ACHN (cell line): Measurements from ENCODE around the gene MTR.

Source experiments
- DNase-seq: peaks from one replicate; pipeline ENCODE4 v3.0.0-alpha.2; 2015
- in situ Hi-C: cut with HindIII; loops from 2 replicates; pipeline ENCODE4 v1.10.0; 2017; ENCODE audit warnings: low sequenced_read_pairs, low pct_ligation_motif_present, low pct_unique_long_range_greater_than_20kb

Gene MTR

GRCh38 chr1:236917448-236917847 is 122.4 kb downstream of the MTR start:
- in situ Hi-C loops = no loop called here
- no peak for DNase-seq

DNA sequence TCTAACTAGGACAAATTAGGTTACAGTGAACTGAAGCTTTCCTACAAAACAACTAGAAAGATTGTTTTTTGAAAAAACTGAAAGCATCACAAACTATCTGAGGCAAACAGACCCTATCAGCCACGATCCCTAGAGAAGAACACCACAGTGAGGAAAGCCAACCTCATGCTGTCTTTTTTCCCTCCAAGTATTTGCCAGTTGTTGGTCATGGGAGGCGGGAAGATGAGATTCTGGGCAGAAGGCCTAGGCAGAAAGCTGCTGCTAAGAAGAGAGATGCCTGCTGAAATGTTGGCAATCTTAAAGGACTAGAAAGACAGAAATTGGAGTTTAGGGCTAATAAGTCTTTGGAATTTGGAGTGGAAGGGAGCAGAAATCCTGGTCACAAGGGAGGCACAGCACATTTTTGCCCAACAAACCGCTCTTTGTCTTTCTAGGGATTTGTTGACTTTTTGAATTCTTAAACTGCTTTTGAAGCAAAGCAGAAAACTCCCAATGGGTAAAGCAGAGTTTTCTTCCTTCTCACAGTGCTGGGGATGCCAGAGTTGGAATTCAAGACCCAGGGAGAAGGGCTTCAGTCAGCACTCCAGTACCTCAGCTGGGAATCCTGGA is 125.3 kb downstream of the MTR start:
- no peak for DNase-seq
- in situ Hi-C loops = no loop called here

DNA sequence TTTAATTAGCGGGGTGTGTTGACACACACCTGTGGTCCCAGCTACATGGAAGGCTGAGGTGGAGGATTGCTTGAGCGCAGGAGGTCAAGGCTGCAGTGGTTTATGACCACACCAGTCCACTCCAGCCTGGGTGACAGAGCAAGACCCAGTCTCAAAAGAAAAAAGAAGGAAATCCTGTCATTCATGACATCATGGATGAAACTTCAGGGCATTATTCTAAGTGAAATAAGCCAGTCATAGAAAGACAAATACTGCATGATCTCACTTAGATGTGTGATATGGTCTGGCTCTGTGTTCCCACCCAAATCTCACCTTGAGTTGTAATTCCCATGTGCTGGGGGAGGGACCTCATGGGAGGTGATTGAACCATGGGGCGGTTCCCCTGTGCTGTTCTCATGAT is 126.5 kb downstream of the MTR start:
- in situ Hi-C loops = no loop called here

DNA sequence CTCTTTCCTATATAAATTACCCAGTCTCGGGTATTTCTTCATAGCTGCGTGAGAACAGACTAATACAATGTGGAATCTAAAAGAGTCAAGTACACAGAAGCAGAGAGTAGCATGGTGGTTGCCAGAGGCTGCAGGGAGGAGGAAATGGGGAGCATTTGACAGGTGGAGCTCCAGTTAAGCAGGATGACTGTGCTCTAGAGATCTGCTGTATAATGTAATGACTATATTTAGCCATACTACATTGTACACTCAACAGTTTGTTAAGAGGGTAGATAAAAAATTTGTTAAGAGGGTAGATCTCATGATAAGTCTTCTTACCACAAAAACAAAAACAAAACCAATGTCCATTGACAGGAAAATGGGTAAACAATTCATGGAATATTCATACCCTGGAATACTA is 127.1 kb downstream of the MTR start:
- no peak for DNase-seq
- in situ Hi-C loops = no loop called here

More for the DNA sequence above, 126.5 kb downstream of the MTR start:
- DNase-seq = no peak

- no peak for DNase-seq
- in situ Hi-C loops = no loop called here
Observed at GRCh38 chr1:236925386-236925785, 130.3 kb downstream of the MTR start.

DNA sequence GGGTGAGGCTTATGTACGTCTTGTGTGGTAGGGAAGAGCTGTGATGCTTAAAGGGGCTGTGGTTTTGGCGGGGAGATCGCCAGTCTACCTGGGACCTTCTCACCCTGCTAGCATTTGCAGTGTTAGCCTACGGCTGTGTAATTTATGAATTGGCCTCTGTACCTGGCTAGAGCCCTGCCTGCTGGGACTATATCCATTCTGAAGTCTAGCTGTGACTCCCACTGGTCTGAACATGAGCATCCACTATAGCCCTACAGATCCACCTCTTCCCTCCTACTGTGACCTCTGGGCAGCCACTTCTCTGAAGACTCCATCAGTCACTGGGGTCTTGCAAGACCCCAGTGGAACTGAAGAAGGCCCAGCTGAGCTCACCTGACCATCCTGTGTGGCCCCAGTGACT is 135.4 kb downstream of the MTR start:
- no peak for DNase-seq
- in situ Hi-C loops = no loop called here

DNA sequence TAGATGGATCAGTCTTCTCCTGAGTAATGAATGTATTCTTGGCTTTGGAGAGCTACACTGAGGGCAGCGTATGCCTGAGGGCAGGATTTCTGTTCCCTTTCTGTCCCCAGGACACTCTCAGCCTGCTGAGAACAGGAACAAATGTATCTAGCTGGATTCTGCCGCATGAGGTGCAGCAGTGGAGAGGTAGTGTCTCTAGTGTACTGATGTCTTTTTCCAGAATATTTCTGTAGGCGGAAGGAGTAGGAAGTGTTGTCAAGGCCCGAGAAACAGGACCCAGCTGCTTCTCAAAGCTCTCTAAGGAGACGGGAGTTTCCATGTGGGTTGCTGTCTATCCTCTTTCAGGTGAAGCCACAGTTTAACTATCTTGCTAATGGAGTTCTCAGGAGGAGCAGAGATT is 143.7 kb downstream of the MTR start:
- in situ Hi-C loops = no loop called here
- no peak for DNase-seq

- DNase-seq = no peak
- in situ Hi-C loops = no loop called here
Observed at GRCh38 chr1:236942431-236942830, 147.3 kb downstream of the MTR start.

GRCh38 chr1:236944556-236944955 is 149.5 kb downstream of the MTR start:
- in situ Hi-C loops = no loop called here
- DNase-seq = no peak

DNA sequence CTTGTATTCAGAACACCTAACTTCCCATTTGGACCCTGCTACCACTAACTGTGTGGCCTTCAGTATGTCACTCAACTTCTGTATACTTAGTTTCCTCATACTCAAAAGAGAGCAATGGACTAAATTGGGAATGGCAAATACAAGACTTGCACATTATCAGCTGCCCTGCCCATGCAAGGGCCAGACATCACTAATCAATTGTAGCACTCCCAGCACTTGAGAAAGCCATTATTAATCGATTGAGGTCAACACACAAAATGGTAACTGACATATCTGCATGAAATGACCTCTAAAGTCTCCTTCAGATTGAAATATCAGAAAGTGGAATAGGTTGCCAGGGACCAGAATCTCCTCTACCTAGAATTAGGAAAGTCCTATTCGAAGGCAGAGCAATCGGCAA is 149.9 kb downstream of the MTR start:
- in situ Hi-C loops = no loop called here
- DNase-seq = no peak

DNA sequence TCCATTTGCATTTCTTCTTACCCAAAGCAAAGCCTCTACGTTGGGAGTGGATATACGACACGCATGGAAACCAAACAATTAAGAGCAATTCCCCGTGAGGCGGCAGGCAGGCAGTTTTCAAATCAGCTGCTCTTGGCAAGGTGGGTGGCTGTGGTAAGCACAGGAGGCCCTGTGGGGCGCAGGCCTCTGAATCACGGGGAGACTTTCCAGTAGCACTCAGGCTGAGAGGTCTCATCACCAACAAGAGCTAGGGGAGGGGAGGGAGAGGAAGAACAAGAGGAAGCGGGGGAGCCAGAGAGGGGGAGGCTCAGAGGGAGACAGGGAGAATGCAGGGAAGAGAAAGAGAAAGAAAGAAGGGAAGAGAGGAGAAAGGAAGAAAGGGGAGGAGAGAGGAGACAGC is 152.7 kb downstream of the MTR start:
- in situ Hi-C loops = no loop called here
- DNase-seq = no peak

GRCh38 chr1:236948381-236948780 is 153.3 kb downstream of the MTR start:
- DNase-seq = no peak
- in situ Hi-C loops = no loop called here

DNA sequence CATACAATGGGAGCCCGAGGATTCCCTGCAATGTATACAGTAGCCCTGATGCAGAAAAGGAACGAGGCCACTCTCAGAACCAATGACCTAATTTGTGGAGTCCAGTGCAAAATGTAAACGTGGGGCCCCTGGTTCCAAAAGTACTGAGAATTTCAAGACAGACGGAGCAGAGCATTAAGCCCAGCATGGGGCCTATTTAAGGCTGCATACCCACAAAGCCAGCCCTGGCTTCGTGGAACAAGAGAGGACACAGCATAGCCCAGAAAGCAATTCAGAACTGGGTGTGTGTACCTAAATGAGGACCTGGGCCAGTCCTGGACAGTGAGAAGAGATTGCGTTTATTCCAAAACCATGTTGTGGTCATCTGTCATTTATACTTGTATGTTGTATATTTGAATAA is 153.9 kb downstream of the MTR start:
- in situ Hi-C loops = no loop called here
- no peak for DNase-seq

DNA sequence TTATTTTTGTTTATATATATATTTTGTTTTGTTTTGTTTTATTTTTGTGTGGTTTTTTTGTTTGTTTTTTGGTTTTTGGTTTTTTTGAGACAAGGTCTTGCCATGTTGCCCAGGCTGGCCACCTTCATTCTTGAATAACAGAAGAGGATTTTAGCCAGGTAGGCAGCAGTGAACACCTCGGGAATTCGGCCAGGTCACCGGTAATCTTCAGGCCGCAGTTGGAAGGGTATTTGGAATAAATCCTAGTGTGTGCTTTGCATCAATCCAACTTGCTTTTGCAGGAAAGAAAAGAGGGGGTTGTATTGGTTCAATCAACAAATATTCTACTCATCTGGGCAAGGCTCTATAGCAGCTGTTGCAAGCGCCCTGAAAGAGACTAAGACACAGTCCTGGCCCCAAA is 155.3 kb downstream of the MTR start:
- in situ Hi-C loops = no loop called here
- DNase-seq = no peak

DNA sequence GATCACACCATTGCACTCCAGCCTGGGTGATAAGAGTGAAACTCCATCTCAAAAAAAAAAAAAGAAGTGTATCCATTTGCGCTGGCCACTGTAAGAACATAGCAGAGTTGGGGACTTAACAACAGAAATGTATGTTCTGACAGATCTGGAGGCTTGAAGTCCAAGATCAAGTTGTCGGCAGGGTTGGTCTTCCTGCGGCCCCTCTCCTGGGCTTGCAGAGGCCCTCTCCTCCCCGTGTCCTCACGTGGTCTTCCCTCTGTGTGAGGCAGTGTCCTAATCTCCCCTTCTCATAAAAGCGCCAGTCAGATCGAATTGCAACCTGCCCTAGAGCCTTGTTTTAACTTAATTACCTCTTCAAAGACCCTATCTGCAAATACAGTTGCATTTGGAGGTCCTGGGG is 156.6 kb downstream of the MTR start:
- in situ Hi-C loops = no loop called here
- DNase-seq = no peak

DNA sequence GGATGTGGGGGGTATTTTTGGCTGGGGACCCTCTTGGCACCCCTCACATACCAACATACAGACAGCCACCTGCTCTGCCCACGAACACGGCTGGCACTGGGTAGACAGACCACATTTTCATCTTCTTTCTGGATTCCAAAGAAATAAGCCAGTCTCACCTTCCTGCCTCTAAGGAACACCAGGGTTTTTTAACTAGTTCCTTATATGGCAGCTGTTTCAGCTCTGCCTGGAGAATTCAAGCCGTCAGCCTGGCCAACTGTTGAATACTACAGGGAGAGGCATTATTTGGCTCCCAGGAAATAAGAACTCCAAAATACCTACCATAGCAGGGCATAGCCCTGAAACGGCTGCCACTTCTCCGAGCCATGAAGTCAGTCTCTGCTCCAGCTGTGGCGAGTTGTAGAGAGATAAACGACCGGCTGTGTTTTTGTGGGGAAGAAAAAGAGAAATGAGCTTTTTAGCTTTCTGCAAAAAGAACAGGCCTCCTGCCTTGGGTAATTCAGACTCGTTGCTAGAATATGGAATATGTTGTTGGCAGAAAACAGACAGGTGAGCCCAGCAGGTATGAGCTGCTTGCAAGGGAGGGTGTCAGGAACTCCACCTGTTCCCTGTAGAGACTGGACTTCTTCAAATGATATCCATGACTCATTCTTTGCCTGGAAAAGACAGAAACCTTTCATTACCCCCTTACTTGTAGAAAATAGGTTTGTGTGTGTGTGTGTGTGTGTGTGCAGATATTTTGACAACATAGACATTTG is 157.3 kb downstream of the MTR start:
- in situ Hi-C loops = no loop called here
- no peak for DNase-seq

DNA sequence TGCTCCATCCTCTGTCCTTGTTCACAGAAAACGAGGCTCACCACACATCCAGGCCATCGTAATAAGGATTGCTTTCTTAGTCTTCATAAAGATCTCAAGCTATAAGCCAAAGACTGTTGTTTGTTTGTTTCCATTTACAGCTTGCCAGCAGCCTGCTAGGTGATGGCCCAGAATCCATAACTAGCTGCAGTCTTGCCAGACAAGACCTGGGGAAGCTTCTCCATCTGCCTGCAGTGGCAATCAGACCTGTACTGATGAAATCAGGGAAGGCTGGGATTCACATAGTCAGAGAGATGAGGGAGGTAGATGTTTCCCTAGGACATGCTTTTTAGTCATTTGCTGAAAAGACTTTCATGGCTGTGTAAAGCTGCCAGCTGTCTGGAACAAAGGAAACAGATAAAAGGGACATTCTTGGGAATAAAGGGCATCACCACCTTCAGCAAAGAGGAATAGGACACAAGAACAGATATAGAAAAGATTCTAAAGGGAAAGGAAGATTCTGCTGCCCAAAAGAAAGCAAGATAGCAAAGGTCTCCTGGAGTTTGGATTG is 158.1 kb downstream of the MTR start:
- DNase-seq = no peak
- in situ Hi-C loops = no loop called here
